GM12891 (cell line): ENCODE measurements around the gene MYBPC1.

Source experiments
- PAX5 ChIP-seq: IDR thresholded peaks from 2 replicates; pipeline ENCODE4 v1.6.1; 2011; ENCODE audit warnings: low read length, moderate library complexity, mild to moderate bottlenecking; ENCODE audit not compliant: insufficient read depth, severe bottlenecking
- POLR2A ChIP-seq: IDR thresholded peaks from 2 replicates; pipeline ENCODE4 v1.6.1; 2011; ENCODE audit warnings: low read depth, low read length, control low read depth
- POLR2AphosphoS5 ChIP-seq: IDR thresholded peaks from 2 replicates; pipeline ENCODE4 v1.6.1; 2011; ENCODE audit warnings: low read depth, low read length, control low read depth
- TAF1 ChIP-seq: IDR thresholded peaks from 2 replicates; pipeline ENCODE4 v1.6.1; 2011; ENCODE audit warnings: low read depth, low read length, control low read depth

DNA sequence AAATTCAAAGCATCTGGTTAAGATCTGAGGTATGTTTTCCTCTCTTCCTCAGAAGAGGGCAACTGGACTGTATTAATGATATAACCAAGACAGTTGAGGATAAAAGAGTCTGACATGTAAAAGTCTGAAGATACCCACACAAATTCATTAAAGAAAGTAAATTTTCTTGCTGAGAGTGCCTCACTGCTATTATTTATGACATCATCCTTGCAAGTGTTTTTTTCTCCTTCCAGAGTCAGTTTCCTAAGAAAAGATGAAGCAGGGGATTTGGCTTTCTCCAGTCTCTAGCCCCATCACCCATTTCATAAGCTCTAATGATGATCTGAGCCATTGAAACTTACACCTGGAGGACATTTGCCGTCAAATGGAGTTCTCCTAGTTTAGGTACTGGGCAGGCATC is 21.0 kb upstream of the MYBPC1 start:
- no peak for TF ChIP-seq POLR2A
- TF ChIP-seq POLR2AphosphoS5 = no peak
- no peak for TF ChIP-seq TAF1
- no peak for TF ChIP-seq PAX5
